ACC112 (cell line): ENCODE data around the gene ZNF800.
"Not testable (repeated sequence)": the region's sequence is repeated elsewhere in the genome, so short reads cannot be mapped to it uniquely, and the experiment has no call there.

Source experiments
- H2AFZ ChIP-seq: fragments of 200-600 bp; sonication (generic); one replicate; pipeline ENCODE4 v1.6.0; 2017; ENCODE audit warnings: antibody characterized with exemption, low read length; ENCODE audit not compliant: unreplicated experiment
- H3K27ac ChIP-seq: fragments of 200-600 bp; sonication (generic); 2 replicates; pipeline ENCODE4 v1.5.1; 2014; ENCODE audit warnings: low read depth, mild to moderate bottlenecking, antibody characterized with exemption, low read length, moderate library complexity
- H3K27me3 ChIP-seq: fragments of 200-600 bp; sonication (generic); 2 replicates; pipeline ENCODE4 v1.6.1; 2014; ENCODE audit warnings: mild to moderate bottlenecking, antibody characterized with exemption, low read length, moderate library complexity, mixed read lengths; ENCODE audit not compliant: insufficient read depth
- H3K36me3 ChIP-seq: fragments of 200-600 bp; sonication (generic); 2 replicates; pipeline ENCODE4 v1.6.1; 2016; ENCODE audit warnings: mild to moderate bottlenecking, antibody characterized with exemption, low read length, moderate library complexity, mixed read lengths; ENCODE audit not compliant: insufficient read depth
- H3K4me1 ChIP-seq: fragments of 200-600 bp; sonication (generic); one replicate; pipeline ENCODE4 v1.6.1; 2016; ENCODE audit warnings: low read length, mixed read lengths; ENCODE audit not compliant: insufficient read depth, unreplicated experiment, control insufficient read depth
- H3K4me3 ChIP-seq: fragments of 200-600 bp; sonication (generic); 2 replicates; pipeline ENCODE4 v1.5.1; 2014; ENCODE audit warnings: mild to moderate bottlenecking, low read depth, low read length
- H3K79me2 ChIP-seq: fragments of 200-600 bp; sonication (generic); one replicate; pipeline ENCODE4 v1.6.0; 2016; ENCODE audit warnings: low read length; ENCODE audit not compliant: control insufficient read depth, unreplicated experiment, insufficient read depth

The ZNF800 gene

DNA sequence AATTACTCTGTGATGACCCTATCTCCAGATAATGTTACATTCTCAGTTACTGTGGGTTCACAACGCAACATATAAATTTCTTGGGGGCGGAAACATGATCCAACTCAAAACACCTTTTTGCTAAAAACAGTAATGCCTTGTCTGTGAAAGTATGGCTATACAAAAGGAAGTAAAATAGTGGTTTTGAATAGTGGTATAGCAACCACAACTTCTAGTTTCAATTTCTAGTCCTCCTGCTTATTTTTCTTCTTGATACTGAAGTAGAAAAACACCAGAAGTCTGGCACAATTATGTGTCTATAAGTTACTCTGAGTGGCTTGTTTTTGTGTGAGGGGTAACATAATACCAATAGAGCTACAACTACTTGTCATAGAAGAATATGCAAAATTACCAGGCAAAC, 21.5 kb upstream of the ZNF800 start:
- no peaks in the 10 kb centered on the region for H3K36me3 ChIP-seq
- no peak overlapping the region for H3K4me3 ChIP-seq
- no peaks in the 10 kb centered on the region for H3K4me1 ChIP-seq
- peaks cover 60% of the 10 kb centered on the region for H3K27me3 ChIP-seq
- no peak overlapping the region for H2AFZ ChIP-seq
- H3K27ac ChIP-seq, result no peak overlapping the region
- no peaks in the 10 kb centered on the region for H3K79me2 ChIP-seq

DNA sequence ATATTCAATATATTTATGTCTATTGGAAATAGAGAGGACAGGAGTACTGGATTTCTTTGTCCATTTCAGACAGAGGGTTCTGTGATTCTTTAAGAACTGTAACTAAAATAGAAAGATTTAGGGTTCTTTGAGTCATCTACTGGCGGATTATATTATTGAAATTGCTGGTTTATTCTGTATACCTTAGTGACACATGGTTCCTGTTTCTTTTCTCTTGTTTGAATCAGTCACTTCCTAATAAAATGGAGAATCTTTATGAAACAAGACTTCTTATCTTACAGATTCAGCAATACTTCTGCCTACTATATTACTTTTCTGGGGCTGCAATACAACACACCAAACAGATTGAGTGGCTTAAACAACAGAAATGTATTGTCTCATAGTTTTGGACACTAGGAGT, 20.8 kb upstream of the ZNF800 start:
- Histone ChIP-seq H3K4me3 (no peak overlapping the region), H3K27me3 (peaks cover 64% of the 10 kb centered on the region), H3K4me1 (no peaks in the 10 kb centered on the region), H3K36me3 (no peaks in the 10 kb centered on the region), H3K27ac (no peak overlapping the region), H2AFZ (no peak overlapping the region), H3K79me2 (no peaks in the 10 kb centered on the region)

GRCh38 chr7:127411176-127411575, 18.7 kb upstream of the ZNF800 start:
- H3K4me1 ChIP-seq, result no peaks in the 10 kb centered on the region
- H3K4me3 ChIP-seq, result no peak overlapping the region
- no peak overlapping the region for H3K27ac ChIP-seq
- H3K36me3 ChIP-seq, result no peaks in the 10 kb centered on the region
- peaks cover 69% of the 10 kb centered on the region for H3K27me3 ChIP-seq
- no peaks in the 10 kb centered on the region for H3K79me2 ChIP-seq
- no peak overlapping the region for H2AFZ ChIP-seq

GRCh38 chr7:127409629-127410028, 17.1 kb upstream of the ZNF800 start:
- H3K36me3 ChIP-seq, result no peaks in the 10 kb centered on the region
- H3K27ac ChIP-seq, result no peak overlapping the region
- no peak overlapping the region for H2AFZ ChIP-seq
- no peak overlapping the region for H3K4me3 ChIP-seq
- H3K4me1 ChIP-seq, result no peaks in the 10 kb centered on the region
- no peaks in the 10 kb centered on the region for H3K79me2 ChIP-seq
- H3K27me3 ChIP-seq, result peaks cover 78% of the 10 kb centered on the region

DNA sequence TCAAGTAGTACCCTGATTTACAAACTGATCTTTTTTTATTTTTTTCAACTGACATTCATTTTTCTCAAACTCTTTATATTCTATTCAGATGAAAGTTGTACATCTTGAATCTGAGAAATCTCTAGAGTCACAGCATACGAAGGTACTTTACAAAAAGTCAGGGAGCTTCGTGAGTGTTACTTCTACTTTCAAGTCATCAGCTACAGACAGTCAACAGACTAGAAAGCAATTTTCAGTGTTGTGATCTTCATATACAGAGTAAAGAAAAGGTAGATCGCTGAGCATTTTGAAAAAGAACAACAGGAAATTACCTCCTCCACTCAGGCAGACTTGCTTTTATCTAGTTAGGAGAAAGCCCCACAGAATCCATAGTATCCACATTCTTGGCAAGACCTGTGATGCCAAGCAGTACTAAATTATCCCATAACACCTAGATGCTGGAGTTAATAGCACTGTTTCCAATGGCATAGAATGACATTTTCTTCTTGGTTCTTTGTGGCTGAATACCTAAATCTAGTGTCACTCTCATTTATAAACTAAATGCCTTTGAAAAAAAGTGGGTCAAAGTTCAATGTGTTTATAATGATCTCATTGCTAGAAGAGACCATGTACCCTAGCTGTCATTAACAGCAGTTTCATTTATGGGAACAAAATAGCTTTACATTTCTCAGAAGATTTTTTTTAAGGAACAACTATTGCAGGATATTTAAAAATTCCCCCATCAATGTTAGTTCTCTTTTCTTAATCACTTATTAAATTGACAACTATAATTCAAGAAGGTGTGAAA, 12.0 kb upstream of the ZNF800 start:
- Histone ChIP-seq H3K79me2 (no peaks in the 10 kb centered on the region), H3K4me1 (no peaks in the 10 kb centered on the region), H2AFZ (no peak overlapping the region), H3K36me3 (no peaks in the 10 kb centered on the region), H3K27me3 (peaks cover 71% of the 10 kb centered on the region), H3K4me3 (no peak overlapping the region), H3K27ac (no peak overlapping the region)

GRCh38 chr7:127396184-127396583, 3.7 kb upstream of the ZNF800 start:
- Histone ChIP-seq H3K79me2 (peaks cover 9% of the 10 kb centered on the region), H3K4me3 (no peak overlapping the region), H3K36me3 (no peaks in the 10 kb centered on the region), H3K4me1 (peaks cover under 1% of the 10 kb centered on the region), H3K27me3 (peaks cover 31% of the 10 kb centered on the region), H2AFZ (no peak overlapping the region), H3K27ac (no peak overlapping the region)

DNA sequence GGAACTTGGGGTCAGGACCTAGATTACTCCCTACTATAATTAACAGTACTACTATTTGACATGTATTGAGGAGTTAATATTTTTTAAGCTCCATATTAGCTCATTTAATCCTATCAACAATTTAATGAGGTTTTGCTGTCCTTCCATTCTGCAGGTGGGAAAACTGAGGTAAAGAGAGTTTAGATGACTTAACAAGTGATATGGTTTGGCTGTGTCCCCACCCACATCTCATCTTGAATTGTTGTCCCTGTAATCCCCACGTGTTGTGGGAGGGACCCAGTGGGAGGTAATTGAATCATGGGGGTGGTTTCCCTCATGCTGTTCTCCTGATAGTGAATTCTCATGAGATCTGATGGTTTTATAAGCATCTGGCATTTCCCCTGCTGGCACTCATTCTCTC, 2.6 kb upstream of the ZNF800 start:
- H3K4me3 ChIP-seq, H3K27ac ChIP-seq, H3K36me3 ChIP-seq, H2AFZ ChIP-seq: not testable (repeated sequence)
- peaks cover 20% of the 10 kb centered on the region for H3K79me2 ChIP-seq
- peaks cover 12% of the 10 kb centered on the region for H3K4me1 ChIP-seq
- H3K27me3 ChIP-seq, result peaks cover 22% of the 10 kb centered on the region

- Histone ChIP-seq H2AFZ (peak overlapping the region; percentile 89), H3K27me3 (peaks cover 6% of the 10 kb centered on the region), H3K4me1 (peaks cover 20% of the 10 kb centered on the region), H3K27ac (peak overlapping the region; percentile 59), H3K79me2 (peaks cover 35% of the 10 kb centered on the region), H3K4me3 (peak overlapping the region; percentile 85), H3K36me3 (peaks cover 9% of the 10 kb centered on the region)
These were observed 1.0 kb upstream of the ZNF800 start for GRCh38 chr7:127393368-127394058.

- Histone ChIP-seq H2AFZ (peak overlapping the region; percentile 89), H3K36me3 (peaks cover 15% of the 10 kb centered on the region), H3K4me1 (peaks cover 20% of the 10 kb centered on the region), H3K79me2 (peaks cover 48% of the 10 kb centered on the region), H3K4me3 (peak overlapping the region; percentile 85), H3K27ac (peak overlapping the region; percentile 59), H3K27me3 (no peaks in the 10 kb centered on the region)
These were observed 334 bp downstream of the ZNF800 start for GRCh38 chr7:127392182-127392565.

DNA sequence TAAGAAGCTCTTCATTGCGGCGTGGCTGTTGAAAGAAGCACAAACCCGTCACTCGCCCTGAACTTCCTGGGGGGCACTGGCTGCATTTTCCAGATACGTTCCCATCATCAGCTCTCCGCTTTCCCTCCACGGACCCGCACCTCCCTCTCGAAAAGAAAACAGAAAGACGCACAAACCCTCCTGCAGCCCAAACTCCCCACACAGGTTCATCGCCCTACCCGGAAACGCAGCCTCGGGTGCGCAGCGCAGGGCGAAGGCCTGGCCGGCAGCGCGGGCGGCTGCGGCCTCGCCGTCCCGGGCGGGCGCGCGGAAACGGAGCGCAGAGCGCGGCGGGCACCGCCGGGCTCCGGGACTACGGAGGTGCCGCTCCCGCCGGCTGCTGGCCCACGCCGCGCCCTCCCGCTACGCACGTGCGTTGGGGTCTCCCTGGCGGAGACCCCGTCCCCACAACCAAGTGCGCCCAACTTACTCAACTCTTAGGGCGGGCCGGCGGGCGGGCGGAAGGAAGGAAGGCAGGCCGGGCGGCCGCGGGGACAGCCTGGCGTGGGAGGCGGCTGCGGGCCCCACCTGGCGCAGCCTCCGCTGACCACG, 822 bp downstream of the ZNF800 start:
- H3K79me2 ChIP-seq, result peaks cover 51% of the 10 kb centered on the region
- H3K36me3 ChIP-seq, result peaks cover 15% of the 10 kb centered on the region
- peak overlapping the region; percentile 85 for H3K4me3 ChIP-seq
- peaks cover 20% of the 10 kb centered on the region for H3K4me1 ChIP-seq
- peak overlapping the region; percentile 89 for H2AFZ ChIP-seq
- no peaks in the 10 kb centered on the region for H3K27me3 ChIP-seq
- peak overlapping the region; percentile 59; the same call in 1 of the 2 replicates for H3K27ac ChIP-seq
